Liver (tissue), 9 donors: ENCODE measurements around the gene WDR59. TPM values are rescaled to one million over a fixed set of nuclear protein-coding genes. Genes with fewer than 3 reads are reported as not detected.
"Not testable (repeated sequence)": the region's sequence is repeated elsewhere in the genome, so short reads cannot be mapped to it uniquely, and the experiment has no call there.

Experiments used
- DNase-seq: peaks from one replicate; pipeline ENCODE4 v3.0.0-alpha.2; 2017; ENCODE audit warnings: low spot score
- H3K27ac ChIP-seq, 2 donors: one replicate each; pipeline ENCODE4 v1.7.0; 2013; ENCODE audit warnings: inconsistent platforms in 2 of 2, low read length in 2 of 2, control low read depth in 1 of 2, low read depth in 1 of 2, mild to moderate bottlenecking in 1 of 2
- H3K27me3 ChIP-seq, 4 donors: one replicate each; pipeline versions ENCODE4 v1.6.1 to v1.7.0; 2013; ENCODE audit warnings: low read length in 3 of 4, inconsistent platforms in 1 of 4, mild to moderate bottlenecking in 1 of 4, moderate library complexity in 1 of 4; ENCODE audit not compliant: control insufficient read depth in 4 of 4, insufficient read depth in 4 of 4
- H3K36me3 ChIP-seq, 4 donors: one replicate each; pipeline versions ENCODE4 v1.6.1 to v1.7.0; 2013; ENCODE audit warnings: low read length in 3 of 4, mild to moderate bottlenecking in 3 of 4, low read depth in 1 of 4, moderate library complexity in 1 of 4; ENCODE audit not compliant: control insufficient read depth in 4 of 4, insufficient read depth in 3 of 4
- H3K4me1 ChIP-seq, 4 donors: one replicate each; pipeline versions ENCODE4 v1.6.1 to v1.7.0; 2013; ENCODE audit warnings: low read length in 3 of 4, mild to moderate bottlenecking in 3 of 4, moderate library complexity in 1 of 4; ENCODE audit not compliant: control insufficient read depth in 4 of 4, insufficient read depth in 4 of 4
- H3K4me3 ChIP-seq, 3 donors: one replicate each; pipeline versions ENCODE4 v1.6.1 to v1.7.0; 2013; ENCODE audit warnings: low read length in 3 of 3, control low read depth in 1 of 3, low read depth in 1 of 3, mild to moderate bottlenecking in 1 of 3
- H3K9ac ChIP-seq, 2 donors: one replicate each; pipeline ENCODE4 v1.7.0; 2013; ENCODE audit warnings: low read length in 2 of 2, mild to moderate bottlenecking in 2 of 2, moderate library complexity in 2 of 2, control low read depth in 1 of 2, low read depth in 1 of 2
- H3K9me3 ChIP-seq, 4 donors: one replicate each; pipeline versions ENCODE4 v1.6.1 to v1.7.0; 2013; ENCODE audit warnings: low read length in 3 of 4; ENCODE audit not compliant: control insufficient read depth in 4 of 4
- FOXA1 ChIP-seq: IDR thresholded peaks from 2 replicates; pipeline ENCODE4 v1.6.1; 2016; ENCODE audit warnings: antibody characterized with exemption
- FOXA2 ChIP-seq: IDR thresholded peaks from 2 replicates; pipeline ENCODE4 v1.6.1; 2016; ENCODE audit warnings: antibody characterized with exemption
- GABPA ChIP-seq, 2 donors: IDR thresholded peaks in 1 of 2; conservative IDR thresholded peaks in 1 of 2; 2 replicates each; pipeline ENCODE4 v1.6.1; 2016; ENCODE audit warnings: antibody characterized with exemption in 2 of 2, mild to moderate bottlenecking in 1 of 2, moderate library complexity in 1 of 2
- HNF4A ChIP-seq, 2 donors: conservative IDR thresholded peaks; 2 replicates each; pipeline ENCODE4 v1.6.1; 2016; ENCODE audit warnings: antibody characterized with exemption in 2 of 2, mild to moderate bottlenecking in 2 of 2
- NR2F2 ChIP-seq: IDR thresholded peaks from 2 replicates; pipeline ENCODE4 v1.6.1; 2016; ENCODE audit warnings: antibody characterized with exemption
- RAD21 ChIP-seq, 2 donors: IDR thresholded peaks; 2 replicates each; pipeline ENCODE4 v1.6.1; 2016; ENCODE audit warnings: antibody characterized with exemption in 2 of 2, mild to moderate bottlenecking in 2 of 2
- RXRA ChIP-seq, 2 donors: IDR thresholded peaks; 2 replicates each; pipeline ENCODE4 v1.6.1; 2017 to 2018; ENCODE audit warnings: antibody characterized with exemption in 2 of 2, mild to moderate bottlenecking in 1 of 2
- SP1 ChIP-seq: IDR thresholded peaks from 2 replicates; pipeline ENCODE4 v1.6.1; 2018; ENCODE audit warnings: antibody characterized with exemption, mild to moderate bottlenecking
- TAF1 ChIP-seq: conservative IDR thresholded peaks from 2 replicates; pipeline ENCODE4 v1.6.1; 2016; ENCODE audit warnings: antibody characterized with exemption, mild to moderate bottlenecking
- YY1 ChIP-seq: IDR thresholded peaks from 2 replicates; pipeline ENCODE4 v1.6.1; 2016; ENCODE audit warnings: antibody characterized with exemption, mild to moderate bottlenecking
- WGBS: extraction: QIAGEN DNeasy Blood & Tissue Kit; methylation state at CpG from one replicate; pipeline ENCODE4 v1.1.7; 2013; 5-methylcytosine and 5-hydroxymethylcytosine counted together
- polyA plus RNA-seq, 2 donors: library from polyadenylated mRNA; stranded (reverse) in 1 of 2; unstranded in 1 of 2; fragments of 200-250 nt in 1 of 2; fragments of >200 nt in 1 of 2; fragmentation: Nextera tagmentation in 1 of 2; extraction: Ambion mirVana in 1 of 2; gene quantifications; one replicate each; pipeline versions ENCODE4 v1.2.1 to v1.2.3, GENCODE V29; 2013 to 2015
- total RNA-seq, 2 donors: library from RNA; depleted of rRNA; stranded (reverse); fragments of >200 nt; gene quantifications; one replicate each; pipeline ENCODE4 v1.2.3, GENCODE V29; 2014
- TF ChIP-seq, protein P1 (sequence below): fragments of 150-350 bp; IDR thresholded peaks from 2 replicates; pipeline ENCODE4 v1.5.1; 2017; ENCODE audit warnings: improper control_type of control experiment, low read depth, low read length; ENCODE audit not compliant: missing input control
- TF ChIP-seq, protein P2 (sequence below): IDR thresholded peaks from 2 replicates; pipeline ENCODE4 v1.6.1; 2016; ENCODE audit warnings: antibody characterized with exemption
- TF ChIP-seq, protein P3 (sequence below): IDR thresholded peaks from 2 replicates; pipeline ENCODE4 v1.6.1; 2016; ENCODE audit warnings: antibody characterized with exemption
- donor health status: healthy.
- donor health status: healthy.
- donor health status: healthy.
- donor health status: healthy.
- donor health status: healthy.

The WDR59 gene
- total and polyA plus RNA-seq, 4 donors, result 14.1 to 30.3 (median 23.7) TPM

DNA sequence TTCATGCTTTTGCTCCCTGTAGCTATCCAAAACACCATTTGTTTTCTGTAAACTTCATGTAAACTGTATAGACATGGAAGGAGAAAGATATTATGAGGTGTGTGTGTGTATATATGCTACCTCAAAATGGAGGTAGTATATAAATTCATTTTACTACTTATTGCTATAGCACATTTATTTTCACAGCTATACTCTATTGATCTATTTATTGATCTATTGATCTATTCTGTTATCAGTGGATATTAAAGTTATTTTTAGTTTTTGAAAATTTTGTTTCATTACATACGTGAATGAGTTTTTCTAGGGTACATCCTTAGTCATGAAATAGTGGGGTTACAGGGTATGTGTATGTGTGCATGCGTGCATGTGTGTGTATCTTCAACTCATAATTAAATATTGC is 29.4 kb upstream of the WDR59 start:
- H3K4me3 ChIP-seq, result no peak overlapping the region
- no peak for TF ChIP-seq FOXA2
- TF ChIP-seq, protein P1, sequence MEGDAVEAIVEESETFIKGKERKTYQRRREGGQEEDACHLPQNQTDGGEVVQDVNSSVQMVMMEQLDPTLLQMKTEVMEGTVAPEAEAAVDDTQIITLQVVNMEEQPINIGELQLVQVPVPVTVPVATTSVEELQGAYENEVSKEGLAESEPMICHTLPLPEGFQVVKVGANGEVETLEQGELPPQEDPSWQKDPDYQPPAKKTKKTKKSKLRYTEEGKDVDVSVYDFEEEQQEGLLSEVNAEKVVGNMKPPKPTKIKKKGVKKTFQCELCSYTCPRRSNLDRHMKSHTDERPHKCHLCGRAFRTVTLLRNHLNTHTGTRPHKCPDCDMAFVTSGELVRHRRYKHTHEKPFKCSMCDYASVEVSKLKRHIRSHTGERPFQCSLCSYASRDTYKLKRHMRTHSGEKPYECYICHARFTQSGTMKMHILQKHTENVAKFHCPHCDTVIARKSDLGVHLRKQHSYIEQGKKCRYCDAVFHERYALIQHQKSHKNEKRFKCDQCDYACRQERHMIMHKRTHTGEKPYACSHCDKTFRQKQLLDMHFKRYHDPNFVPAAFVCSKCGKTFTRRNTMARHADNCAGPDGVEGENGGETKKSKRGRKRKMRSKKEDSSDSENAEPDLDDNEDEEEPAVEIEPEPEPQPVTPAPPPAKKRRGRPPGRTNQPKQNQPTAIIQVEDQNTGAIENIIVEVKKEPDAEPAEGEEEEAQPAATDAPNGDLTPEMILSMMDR, result no peak
- TF ChIP-seq TAF1, result no peak
- TF ChIP-seq, protein P2, sequence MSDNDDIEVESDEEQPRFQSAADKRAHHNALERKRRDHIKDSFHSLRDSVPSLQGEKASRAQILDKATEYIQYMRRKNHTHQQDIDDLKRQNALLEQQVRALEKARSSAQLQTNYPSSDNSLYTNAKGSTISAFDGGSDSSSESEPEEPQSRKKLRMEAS, result no peak
- no peak for TF ChIP-seq NR2F2
- TF ChIP-seq, protein P3, sequence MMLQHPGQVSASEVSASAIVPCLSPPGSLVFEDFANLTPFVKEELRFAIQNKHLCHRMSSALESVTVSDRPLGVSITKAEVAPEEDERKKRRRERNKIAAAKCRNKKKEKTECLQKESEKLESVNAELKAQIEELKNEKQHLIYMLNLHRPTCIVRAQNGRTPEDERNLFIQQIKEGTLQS, result no peak
- TF ChIP-seq YY1, result no peak
- TF ChIP-seq HNF4A (conservative IDR thresholded peaks at IDR 0.05), result no peak
- no peak for TF ChIP-seq FOXA1
- no peak for TF ChIP-seq SP1
- no peak for TF ChIP-seq GABPA (IDR thresholded peaks at IDR 0.05 in 1 of 2, conservative IDR thresholded peaks at IDR 0.05 in 1 of 2)
- no peak for TF ChIP-seq RXRA (IDR thresholded peaks at IDR 0.05)
- 98% methylated on average over 2 of the region's 2 CpGs for WGBS
- H3K4me1 ChIP-seq, result peaks cover 0 to 2% (median under 1%) of the 10 kb centered on the region in 4 donors
- H3K27ac ChIP-seq, result no peak overlapping the region
- no peaks in the 10 kb centered on the region for H3K36me3 ChIP-seq
- H3K9me3 ChIP-seq, result no peaks in the 10 kb centered on the region
- no peak overlapping the region for H3K9ac ChIP-seq
- H3K27me3 ChIP-seq, result no peaks in the 10 kb centered on the region
- DNase-seq, result no peak

DNA sequence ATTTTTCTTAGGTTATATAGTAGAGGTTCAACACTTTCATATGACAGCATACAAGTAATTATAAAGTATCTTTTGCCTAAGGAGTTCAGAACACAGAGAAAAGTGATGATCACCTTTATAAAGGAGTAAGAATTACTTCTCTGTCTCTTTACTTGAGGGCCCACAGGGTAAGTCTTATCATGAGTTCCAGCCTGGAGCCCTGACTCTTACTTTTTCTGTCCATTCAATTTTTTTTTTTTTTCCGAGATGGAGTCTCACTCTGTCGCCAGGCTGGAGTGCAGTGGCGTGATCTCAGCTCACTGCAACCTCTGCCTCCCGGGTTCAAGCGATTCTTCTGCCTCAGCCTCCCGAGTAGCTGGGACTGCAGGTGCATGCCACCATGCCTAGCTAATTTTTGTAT is 28.2 kb upstream of the WDR59 start:
- not testable (repeated sequence) for H3K4me3 ChIP-seq, H3K9me3 ChIP-seq, H3K9ac ChIP-seq, H3K36me3 ChIP-seq, H3K27me3 ChIP-seq, H3K4me1 ChIP-seq, DNase-seq
- peak overlapping the region in 1 of 2 donors; percentile 31 for H3K27ac ChIP-seq
- 93% methylated on average over 6 of the region's 6 CpGs for WGBS

DNA sequence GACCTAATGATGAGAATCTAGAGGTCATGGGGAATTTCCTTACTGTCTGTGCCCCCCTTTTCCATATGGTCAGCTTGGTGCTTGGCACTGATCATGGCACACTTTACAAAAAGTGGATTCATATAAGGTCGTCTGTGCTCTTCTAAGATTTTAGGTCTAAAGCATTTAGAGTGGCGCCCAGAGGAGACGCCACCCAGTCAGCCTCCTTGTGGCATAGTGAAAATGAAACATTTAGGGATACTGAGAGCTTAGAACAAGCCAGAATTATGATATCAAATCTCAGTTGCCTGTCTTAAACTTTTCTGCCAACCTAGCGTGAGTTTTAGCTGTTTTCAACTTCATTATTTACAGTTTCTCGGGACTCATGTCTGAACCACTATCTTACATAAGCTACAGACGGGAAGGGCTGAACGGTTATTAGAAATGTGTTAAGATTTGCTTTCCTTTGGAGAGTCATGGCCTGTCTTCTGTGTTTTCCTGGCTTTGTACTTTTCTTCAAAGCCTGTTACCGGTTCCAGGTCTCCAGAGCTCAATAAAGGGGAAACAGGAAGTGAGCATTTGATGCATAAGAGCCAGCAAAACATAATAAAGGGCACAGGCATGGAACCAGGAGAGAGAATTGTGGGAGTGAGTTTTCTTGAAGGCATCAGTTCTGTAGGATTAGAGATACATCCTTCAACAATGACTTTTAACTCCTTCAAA is 27.6 kb upstream of the WDR59 start:
- Histone ChIP-seq H3K27me3 (no peaks in the 10 kb centered on the region), H3K4me3 (no peak overlapping the region), H3K4me1 (peaks cover 0 to 2% (median under 1%) of the 10 kb centered on the region in 4 donors), H3K27ac (peak overlapping the region; percentile 31 to 50), H3K9ac (no peak overlapping the region), H3K9me3 (no peaks in the 10 kb centered on the region), H3K36me3 (no peaks in the 10 kb centered on the region)
- WGBS, result 71% methylated on average over 8 of the region's 8 CpGs
- TF ChIP-seq HNF4A (conservative IDR thresholded peaks at IDR 0.05) (no peak), RXRA (IDR thresholded peaks at IDR 0.05) (no peak), SP1 (no peak), RAD21 (IDR thresholded peaks at IDR 0.05) (no peak), NR2F2 (no peak), TAF1 (no peak), YY1 (no peak)
- TF ChIP-seq, protein P1, result no peak
- TF ChIP-seq, protein P2, result no peak
- DNase-seq, result no peak
